ENCODE measurements around the gene TUBB4B.

GRCh38 chr9:137234055-137234697, 6.9 kb upstream of the TUBB4B start:
- TF ChIP-seq CTCF (IDR thresholded peaks at IDR 0.05) (no peak), POLR2AphosphoS5 (IDR thresholded peaks at IDR 0.05; ENCODE audit: insufficient read depth in 1 of 2, low read depth in 1 of 2) (no peak), POLR2A (IDR thresholded peaks at IDR 0.05) (no peak)

Measured in vagina (tissue), 2 donors.